Measurements from ENCODE around the gene SLC18A2.

Gene SLC18A2

GRCh38 chr10:117320050-117320665, 79.2 kb downstream of the SLC18A2 start:
- no peak for DNase-seq

- DNase-seq, result no peak
These were observed 81.3 kb downstream of the SLC18A2 start for GRCh38 chr10:117322260-117322659.

- DNase-seq, result no peak
These were observed 83.5 kb downstream of the SLC18A2 start for GRCh38 chr10:117324367-117324766.

- DNase-seq, result no peak
These were observed 86.3 kb downstream of the SLC18A2 start for GRCh38 chr10:117327262-117327661.

Measured in effector CD8-positive, alpha-beta T cell (primary cell).